Central memory CD8-positive, alpha-beta T cell (primary cell): ENCODE data around the gene PTN.

ENCODE experiments used
- ATAC-seq: fragments of 150-1000 bp; cut with Tn5 transposase; replicated peaks from 2 replicates; pipeline ENCODE4 v1.10.0; 2022; ENCODE audit warnings: mild to moderate bottlenecking, moderate FRiP score, moderate number of reproducible peaks; ENCODE audit not compliant: poor library complexity, severe bottlenecking; ENCODE audit errors: extremely low read depth
- DNase-seq, 2 donors: peaks; one replicate each; pipeline ENCODE4 v3.0.0; 2021; ENCODE audit warnings: low spot score in 2 of 2
- H3K27ac Mint-ChIP-seq: one replicate; pipeline ENCODE4 v1.8.0; 2022; ENCODE audit warnings: low read depth, mild to moderate bottlenecking, moderate library complexity, mixed read lengths
- H3K27me3 Mint-ChIP-seq: one replicate; pipeline ENCODE4 v1.8.0; 2022; ENCODE audit warnings: mixed read lengths
- H3K36me3 Mint-ChIP-seq: one replicate; pipeline ENCODE4 v1.8.0; 2022; ENCODE audit warnings: mild to moderate bottlenecking, moderate library complexity, mixed read lengths; ENCODE audit not compliant: insufficient read depth
- H3K4me1 Mint-ChIP-seq: one replicate; pipeline ENCODE4 v1.8.0; 2022; ENCODE audit warnings: mixed read lengths
- H3K4me3 Mint-ChIP-seq: one replicate; pipeline ENCODE4 v1.8.0; 2022; ENCODE audit warnings: mild to moderate bottlenecking, moderate library complexity, mixed read lengths
- H3K9me3 Mint-ChIP-seq: one replicate; pipeline ENCODE4 v1.8.0; 2022; ENCODE audit warnings: mixed read lengths

The PTN gene

DNA sequence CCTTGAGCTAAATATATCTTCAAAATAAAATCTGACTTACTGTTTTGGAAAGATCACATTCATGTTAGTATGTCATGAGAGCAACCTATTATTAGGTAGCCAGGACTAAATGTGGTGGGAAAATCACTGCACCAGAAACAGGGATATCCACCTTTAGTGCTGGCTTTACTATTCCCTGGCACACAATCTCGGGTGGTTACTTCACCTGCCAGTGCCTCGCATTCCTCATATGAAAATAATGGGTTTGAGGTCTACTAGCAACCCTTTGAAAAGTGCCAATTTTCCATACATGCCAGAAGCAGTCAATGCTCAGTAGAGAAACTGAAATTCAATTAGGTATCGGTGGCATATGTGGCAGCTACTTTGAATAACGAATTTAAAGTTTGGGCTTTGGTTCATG lies 36.8 kb downstream of the PTN start:
- Mint-ChIP-seq H3K27ac (no peak overlapping the region), H3K4me3 (no peak overlapping the region), H3K4me1 (no peaks in the 10 kb centered on the region), H3K36me3 (no peaks in the 10 kb centered on the region), H3K27me3 (no peaks in the 10 kb centered on the region), H3K9me3 (peaks cover 13% of the 10 kb centered on the region)
- DNase-seq (no peak), ATAC-seq (no peak)

DNA sequence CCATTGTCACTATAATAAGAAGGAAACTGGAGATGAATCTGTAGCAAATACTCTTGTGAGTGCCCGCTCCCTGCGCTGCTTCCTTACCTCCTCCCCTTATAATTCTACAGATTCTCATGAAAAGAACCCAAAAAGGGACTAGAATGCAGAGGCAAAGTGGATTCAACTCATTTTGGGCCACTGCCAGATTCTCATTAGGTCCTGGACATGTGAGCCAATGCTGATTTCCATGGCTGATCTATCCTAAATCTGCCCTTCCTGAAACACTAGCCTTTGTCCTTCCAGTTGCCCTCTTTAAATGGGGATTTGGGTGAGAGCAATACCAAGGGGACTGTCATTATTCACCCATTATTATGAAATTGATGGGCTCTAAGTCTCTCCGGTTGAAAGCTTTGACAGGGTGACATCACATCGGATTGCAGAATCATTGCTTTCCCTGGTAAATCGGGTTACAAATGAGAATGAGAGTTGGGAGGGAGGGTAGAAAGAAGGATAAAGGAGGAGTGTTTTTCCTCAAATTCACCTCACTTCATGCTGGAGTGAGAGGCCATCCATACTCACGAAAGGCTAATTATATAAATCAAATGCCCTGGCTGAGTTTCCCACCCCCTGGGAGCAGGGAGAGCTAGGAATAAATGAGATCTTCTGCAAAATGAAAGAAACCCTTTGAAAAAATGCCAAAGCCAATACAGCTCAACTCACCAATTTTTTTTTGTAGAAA lies 37.5 kb downstream of the PTN start:
- H3K4me1 Mint-ChIP-seq: no peaks in the 10 kb centered on the region
- no peak for DNase-seq
- H3K9me3 Mint-ChIP-seq: peaks cover 15% of the 10 kb centered on the region
- H3K36me3 Mint-ChIP-seq: no peaks in the 10 kb centered on the region
- H3K27me3 Mint-ChIP-seq: no peaks in the 10 kb centered on the region
- no peak overlapping the region for H3K27ac Mint-ChIP-seq
- no peak for ATAC-seq
- no peak overlapping the region for H3K4me3 Mint-ChIP-seq

DNA sequence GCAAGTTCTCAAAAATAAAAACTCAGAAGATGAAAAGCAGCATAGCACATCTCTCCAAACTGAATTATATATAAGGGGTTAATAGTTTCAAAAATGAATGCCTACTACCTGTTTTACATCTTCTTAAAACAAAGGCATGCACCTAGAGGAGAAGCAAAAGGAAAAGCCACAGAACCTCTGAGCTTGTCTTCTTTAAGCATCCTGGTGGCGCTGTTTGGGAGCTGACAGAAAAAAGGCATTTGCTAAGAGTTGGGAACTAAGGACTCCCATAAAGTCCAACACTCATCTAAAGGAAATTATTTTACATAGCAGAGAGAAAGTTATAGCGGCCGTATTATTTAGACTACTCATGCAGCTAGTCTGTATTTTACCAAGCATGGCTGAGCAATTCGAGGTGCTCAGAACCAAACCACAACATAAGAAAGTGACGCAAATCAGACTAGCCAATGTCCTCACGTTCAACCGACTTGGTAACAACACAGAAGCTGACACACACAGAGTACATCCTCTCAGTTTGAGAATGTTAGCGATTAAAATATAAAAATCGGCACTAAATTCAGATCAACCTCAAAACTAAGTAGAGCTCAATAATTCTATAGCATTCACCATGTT lies 38.8 kb downstream of the PTN start:
- ATAC-seq (no peak), DNase-seq (no peak)
- Mint-ChIP-seq H3K36me3 (no peaks in the 10 kb centered on the region), H3K27ac (no peak overlapping the region), H3K9me3 (peaks cover 21% of the 10 kb centered on the region), H3K4me3 (no peak overlapping the region), H3K4me1 (no peaks in the 10 kb centered on the region), H3K27me3 (no peaks in the 10 kb centered on the region)

DNA sequence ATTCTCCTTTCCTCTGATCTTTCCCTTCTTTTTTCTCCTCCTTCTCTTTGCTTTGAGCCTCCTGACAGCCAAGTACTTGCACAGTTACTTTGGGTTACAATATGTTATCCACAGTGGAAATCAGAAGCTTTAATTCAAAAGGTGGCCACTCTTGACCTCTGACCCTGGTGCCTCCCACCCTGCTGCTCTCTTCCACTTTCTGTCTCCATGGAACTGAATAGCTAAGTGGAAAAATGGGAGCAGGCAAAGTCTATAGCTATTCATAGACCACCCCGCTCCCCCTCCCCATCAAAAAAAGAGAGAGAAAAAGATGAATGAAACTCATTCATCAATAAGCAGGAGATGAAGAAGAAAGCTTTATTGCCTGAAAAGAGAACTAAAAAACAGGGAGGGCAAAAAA lies 39.4 kb downstream of the PTN start:
- no peaks in the 10 kb centered on the region for H3K4me1 Mint-ChIP-seq
- ATAC-seq (no peak), DNase-seq (no peak)
- no peak overlapping the region for H3K27ac Mint-ChIP-seq
- no peaks in the 10 kb centered on the region for H3K27me3 Mint-ChIP-seq
- no peaks in the 10 kb centered on the region for H3K36me3 Mint-ChIP-seq
- peaks cover 16% of the 10 kb centered on the region for H3K9me3 Mint-ChIP-seq
- no peak overlapping the region for H3K4me3 Mint-ChIP-seq

DNA sequence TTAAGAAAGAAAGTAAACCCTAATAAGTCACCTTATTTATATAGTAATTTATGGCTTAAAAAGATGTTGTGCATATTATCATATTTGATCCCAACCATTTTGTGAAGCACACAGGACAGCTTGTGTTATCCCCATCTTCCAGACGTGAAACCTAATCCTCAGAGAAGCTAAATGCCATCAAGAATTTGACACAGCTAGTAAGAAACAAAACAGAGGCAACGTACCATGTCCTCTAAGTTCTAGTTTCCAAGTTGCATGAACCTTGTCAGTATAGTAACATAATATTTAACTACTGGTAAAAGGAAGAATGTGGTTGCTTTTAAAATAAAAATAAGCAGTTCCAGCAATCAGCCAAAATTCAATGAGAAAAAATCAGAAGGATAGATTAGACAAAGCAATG lies 41.5 kb downstream of the PTN start:
- ATAC-seq (no peak), DNase-seq (no peak)
- H3K4me1 Mint-ChIP-seq: no peaks in the 10 kb centered on the region
- no peak overlapping the region for H3K27ac Mint-ChIP-seq
- no peaks in the 10 kb centered on the region for H3K27me3 Mint-ChIP-seq
- H3K36me3 Mint-ChIP-seq: no peaks in the 10 kb centered on the region
- no peak overlapping the region for H3K4me3 Mint-ChIP-seq
- H3K9me3 Mint-ChIP-seq: peaks cover 24% of the 10 kb centered on the region

DNA sequence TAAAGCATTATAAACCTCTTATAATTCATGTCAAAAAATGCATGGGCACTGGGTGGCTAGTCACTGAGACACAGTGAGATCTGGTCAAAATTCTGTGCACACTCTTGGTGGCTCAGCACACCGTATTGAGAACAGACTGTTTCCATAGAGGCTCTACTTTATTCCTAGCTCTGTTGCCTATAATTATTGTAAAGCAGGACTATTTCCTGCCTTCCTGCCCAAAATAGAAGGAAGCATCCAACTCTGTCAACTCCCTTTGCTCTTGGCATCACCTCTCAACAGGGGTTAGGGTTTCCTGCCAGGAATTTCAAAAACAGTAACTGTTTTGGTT lies 45.1 kb downstream of the PTN start:
- H3K27ac Mint-ChIP-seq: no peak overlapping the region
- H3K4me3 Mint-ChIP-seq: no peak overlapping the region
- H3K36me3 Mint-ChIP-seq: no peaks in the 10 kb centered on the region
- H3K9me3 Mint-ChIP-seq: peaks cover 22% of the 10 kb centered on the region
- no peaks in the 10 kb centered on the region for H3K27me3 Mint-ChIP-seq
- DNase-seq (no peak), ATAC-seq (no peak)
- H3K4me1 Mint-ChIP-seq: no peaks in the 10 kb centered on the region

DNA sequence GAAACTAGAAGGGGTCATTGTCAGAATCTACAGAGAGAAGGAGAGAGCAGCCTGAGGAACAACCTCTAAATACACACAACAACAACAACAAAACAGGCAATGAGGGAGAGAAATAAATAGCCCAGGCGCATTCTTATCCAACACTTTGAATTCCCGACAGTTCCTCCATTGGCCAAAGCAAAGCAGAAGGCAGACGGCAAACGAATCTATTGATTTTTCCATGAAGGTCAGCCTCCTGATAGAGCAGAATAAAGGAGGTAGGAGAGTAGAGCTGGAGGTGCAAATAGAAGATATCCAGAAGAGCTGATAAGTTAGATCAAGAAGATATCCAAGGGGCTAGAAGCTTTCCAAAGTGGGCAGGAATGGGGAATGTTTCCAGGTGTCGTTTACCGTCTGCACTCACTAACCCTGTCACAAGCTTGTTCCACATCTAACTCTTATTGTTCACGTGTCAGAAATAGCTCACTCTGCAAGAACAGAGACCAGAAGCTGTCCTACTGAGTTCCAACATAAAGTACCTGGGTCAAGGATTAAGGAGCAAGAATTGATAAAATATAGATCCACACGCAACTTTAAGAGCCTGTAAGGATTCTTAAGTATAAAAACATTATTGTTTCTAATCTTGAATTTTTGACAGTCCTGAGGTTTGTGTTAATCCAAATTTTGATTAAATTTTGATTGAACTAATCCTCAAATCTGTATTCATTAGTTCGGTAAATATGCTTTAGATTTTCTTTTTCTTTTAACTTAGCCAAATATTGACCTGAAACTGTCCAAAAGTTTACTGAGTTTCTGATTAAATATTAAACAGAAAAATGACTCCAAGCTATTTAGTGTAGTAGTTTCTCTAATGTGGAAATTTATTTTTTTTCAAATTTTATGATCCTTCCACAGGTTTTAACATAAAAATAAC lies 45.7 kb downstream of the PTN start:
- DNase-seq: no peak
- H3K27me3 Mint-ChIP-seq: no peaks in the 10 kb centered on the region
- H3K4me3 Mint-ChIP-seq: no peak overlapping the region
- no peaks in the 10 kb centered on the region for H3K4me1 Mint-ChIP-seq
- H3K9me3 Mint-ChIP-seq: peaks cover 27% of the 10 kb centered on the region
- no peaks in the 10 kb centered on the region for H3K36me3 Mint-ChIP-seq
- no peak for ATAC-seq
- H3K27ac Mint-ChIP-seq: no peak overlapping the region

DNA sequence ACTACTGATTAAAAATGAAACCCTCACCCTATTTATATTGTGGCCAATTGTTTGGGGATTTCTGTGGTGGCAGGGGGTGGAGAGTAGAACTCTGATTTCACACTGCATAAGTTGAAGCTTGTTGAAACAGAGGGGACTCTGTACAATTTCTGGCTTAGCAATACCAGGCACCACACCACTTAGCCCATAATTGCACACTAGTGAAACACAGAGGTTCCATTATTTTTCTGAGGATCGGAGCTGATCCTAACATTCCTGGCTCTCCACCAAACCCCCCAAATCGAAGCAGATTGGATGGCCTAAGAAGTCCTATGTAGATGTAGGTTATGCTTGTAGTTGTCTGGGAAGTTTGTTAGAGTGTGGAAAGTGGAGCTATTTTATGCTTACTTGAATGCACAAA lies 47.0 kb downstream of the PTN start:
- Mint-ChIP-seq H3K4me3 (no peak overlapping the region), H3K27ac (no peak overlapping the region), H3K36me3 (no peaks in the 10 kb centered on the region), H3K9me3 (peaks cover 34% of the 10 kb centered on the region), H3K4me1 (no peaks in the 10 kb centered on the region), H3K27me3 (no peaks in the 10 kb centered on the region)
- DNase-seq: no peak
- ATAC-seq: no peak

DNA sequence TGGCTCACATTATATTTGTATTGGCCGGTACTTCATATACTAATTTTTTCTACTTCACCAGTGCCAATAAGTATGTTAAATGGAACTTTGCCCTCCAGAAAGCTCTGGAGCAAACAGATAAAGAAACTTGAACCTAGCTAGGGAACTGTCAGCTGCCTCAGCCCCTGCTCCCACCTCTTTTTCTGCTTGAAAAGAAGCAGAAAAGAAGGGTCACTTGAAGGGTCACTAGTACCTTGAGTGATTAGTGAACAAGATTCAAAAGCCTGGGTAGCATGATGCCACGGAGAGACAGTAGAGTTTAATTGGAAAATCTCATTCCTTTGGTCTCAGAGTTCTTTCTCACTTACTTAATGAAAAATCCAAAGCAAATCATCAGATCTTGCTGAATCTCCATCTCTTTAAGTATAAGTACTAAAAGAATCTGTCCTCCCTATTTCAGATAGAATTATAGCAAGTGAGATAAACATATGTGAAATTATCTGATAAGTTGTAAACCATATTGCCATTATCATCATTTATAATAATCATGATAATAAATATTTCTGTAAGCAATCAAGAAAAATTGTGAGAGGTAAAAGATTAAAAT lies 47.7 kb downstream of the PTN start:
- H3K9me3 Mint-ChIP-seq: peaks cover 29% of the 10 kb centered on the region
- DNase-seq (no peak), ATAC-seq (no peak)

DNA sequence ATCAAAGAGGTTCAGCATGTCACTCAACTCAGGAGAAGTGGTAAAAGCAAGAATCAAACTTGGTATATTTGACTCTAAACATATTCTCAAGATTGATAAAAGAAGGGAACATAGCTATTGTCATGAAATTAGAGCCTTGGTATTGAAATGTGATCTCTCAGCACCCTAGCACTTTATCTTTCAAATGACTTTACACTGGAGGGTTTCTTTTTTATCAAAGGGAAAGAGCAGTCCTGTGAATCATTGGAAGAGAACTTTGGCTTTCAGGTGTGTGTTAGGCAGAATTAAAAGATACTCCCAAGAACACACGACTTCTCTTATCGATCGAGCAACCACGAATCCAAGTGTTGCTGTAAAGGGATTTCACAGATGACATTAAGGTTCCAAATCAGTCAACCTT lies 54.4 kb downstream of the PTN start:
- H3K27ac Mint-ChIP-seq: no peak overlapping the region
- H3K4me1 Mint-ChIP-seq: no peaks in the 10 kb centered on the region
- no peak overlapping the region for H3K4me3 Mint-ChIP-seq
- no peak for ATAC-seq
- DNase-seq: no peak
- H3K9me3 Mint-ChIP-seq: peaks cover 19% of the 10 kb centered on the region
- no peaks in the 10 kb centered on the region for H3K36me3 Mint-ChIP-seq
- no peaks in the 10 kb centered on the region for H3K27me3 Mint-ChIP-seq

More for the DNA sequence above, 47.7 kb downstream of the PTN start:
- Mint-ChIP-seq H3K4me1 (no peaks in the 10 kb centered on the region), H3K36me3 (no peaks in the 10 kb centered on the region), H3K4me3 (no peak overlapping the region), H3K27ac (no peak overlapping the region), H3K27me3 (no peaks in the 10 kb centered on the region)

DNA sequence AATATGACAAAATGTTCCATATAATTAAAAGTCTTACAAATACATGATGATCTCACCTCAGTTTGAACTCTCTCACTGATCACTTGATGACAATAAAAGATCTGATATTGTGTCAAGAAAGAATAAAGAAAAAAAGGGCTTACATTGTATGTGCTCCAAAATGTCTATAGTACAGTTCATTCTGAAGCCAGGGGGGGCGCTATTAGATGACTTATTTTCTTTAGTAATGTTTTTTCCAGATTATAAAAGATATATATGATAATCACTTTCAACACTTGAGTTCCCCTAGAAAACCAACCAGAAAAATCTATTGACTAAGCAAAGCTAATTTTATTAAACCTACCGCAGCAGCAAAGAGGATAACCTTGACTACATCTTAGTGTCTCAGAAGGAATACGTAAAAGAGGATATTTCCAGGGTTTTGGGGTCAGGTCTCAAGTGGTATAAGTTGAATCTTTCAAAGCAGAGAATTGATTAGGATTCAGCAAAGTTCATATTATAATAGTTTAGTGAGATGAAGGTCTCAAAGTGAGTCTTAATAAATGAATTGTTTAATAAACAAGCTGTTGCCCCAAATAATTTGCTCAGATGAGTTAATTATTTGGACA lies 55.8 kb downstream of the PTN start:
- no peak for ATAC-seq
- no peaks in the 10 kb centered on the region for H3K27me3 Mint-ChIP-seq
- H3K27ac Mint-ChIP-seq: no peak overlapping the region
- no peak overlapping the region for H3K4me3 Mint-ChIP-seq
- no peaks in the 10 kb centered on the region for H3K36me3 Mint-ChIP-seq
- DNase-seq: no peak
- no peaks in the 10 kb centered on the region for H3K4me1 Mint-ChIP-seq
- peaks cover 14% of the 10 kb centered on the region for H3K9me3 Mint-ChIP-seq

DNA sequence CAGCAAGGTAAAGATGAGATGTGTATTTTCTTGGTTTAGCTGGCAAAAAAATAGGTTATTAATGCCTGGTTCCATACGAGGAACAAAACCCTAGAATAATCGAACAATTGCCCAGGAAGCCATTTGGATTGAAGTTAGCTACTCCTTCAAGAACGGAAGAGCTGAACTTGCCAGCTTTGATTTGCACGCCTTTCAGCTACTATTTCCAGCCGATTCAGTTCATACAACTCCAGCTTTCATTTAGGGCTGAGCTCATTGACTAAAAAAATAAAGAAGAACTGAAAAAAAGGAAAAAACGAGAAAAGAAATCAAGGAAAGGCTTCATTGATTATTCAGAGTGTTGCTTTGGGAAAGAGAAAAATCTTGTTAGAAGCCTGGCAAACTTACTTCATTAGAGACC lies 60.4 kb downstream of the PTN start:
- Mint-ChIP-seq H3K36me3 (no peaks in the 10 kb centered on the region), H3K4me1 (no peaks in the 10 kb centered on the region), H3K4me3 (no peak overlapping the region), H3K27ac (no peak overlapping the region), H3K9me3 (peaks cover 5% of the 10 kb centered on the region), H3K27me3 (no peaks in the 10 kb centered on the region)
- ATAC-seq (no peak), DNase-seq (no peak)
